GM19238 (cell line): ENCODE results near the gene CYP1A2.
A peak's percentile ranks its signal among the peaks of the same experiment; 100 is the strongest.

Experiments used
- DNase-seq: peaks from one replicate; pipeline ENCODE4 v3.0.0; 2011; ENCODE audit warnings: low spot score; ENCODE audit not compliant: insufficient read length

Gene CYP1A2

GRCh38 chr15:74788683-74789151 is 40.1 kb downstream of the CYP1A2 start:
- DNase-seq, result peak; percentile 69

DNA sequence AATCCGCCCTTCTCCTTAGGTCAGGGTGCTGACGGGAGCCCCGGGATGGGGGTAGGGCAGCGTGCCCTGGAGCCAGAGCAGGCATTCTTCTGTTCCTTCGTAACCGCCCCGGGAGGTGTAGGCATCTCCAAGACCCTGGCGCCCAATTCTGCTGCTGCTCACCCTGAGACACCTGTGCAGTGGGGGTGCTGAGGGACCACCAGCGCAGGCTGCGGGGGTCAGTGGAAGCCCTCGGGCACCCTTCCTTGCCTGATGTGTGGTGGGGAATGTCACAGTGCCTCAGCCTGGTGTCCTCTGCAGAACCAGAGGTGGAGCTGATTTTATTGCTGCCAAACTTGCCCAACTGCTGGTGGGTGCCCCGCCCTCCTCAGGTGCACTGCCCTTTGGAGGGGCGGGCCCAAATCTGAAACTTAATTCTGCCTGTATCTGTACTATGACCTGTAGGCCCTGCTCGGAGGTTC is 40.6 kb downstream of the CYP1A2 start:
- no peak for DNase-seq

DNA sequence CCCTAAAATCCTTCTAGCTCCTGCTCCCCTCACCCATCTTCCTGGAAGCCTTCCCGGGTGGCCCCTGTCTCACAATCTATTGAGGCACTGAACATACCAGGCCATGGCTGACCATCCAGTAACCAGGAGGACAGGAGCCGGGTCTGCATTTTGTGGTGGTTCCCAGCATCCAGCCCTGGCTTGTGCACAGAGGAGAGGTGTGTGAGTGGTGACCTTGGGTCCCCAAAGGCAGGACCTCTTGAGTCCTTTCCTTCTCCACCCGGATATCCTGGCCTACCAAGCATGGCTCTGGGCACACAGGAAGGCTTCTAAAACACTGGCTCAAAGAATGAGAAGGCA is 41.1 kb downstream of the CYP1A2 start:
- DNase-seq, result no peak

DNA sequence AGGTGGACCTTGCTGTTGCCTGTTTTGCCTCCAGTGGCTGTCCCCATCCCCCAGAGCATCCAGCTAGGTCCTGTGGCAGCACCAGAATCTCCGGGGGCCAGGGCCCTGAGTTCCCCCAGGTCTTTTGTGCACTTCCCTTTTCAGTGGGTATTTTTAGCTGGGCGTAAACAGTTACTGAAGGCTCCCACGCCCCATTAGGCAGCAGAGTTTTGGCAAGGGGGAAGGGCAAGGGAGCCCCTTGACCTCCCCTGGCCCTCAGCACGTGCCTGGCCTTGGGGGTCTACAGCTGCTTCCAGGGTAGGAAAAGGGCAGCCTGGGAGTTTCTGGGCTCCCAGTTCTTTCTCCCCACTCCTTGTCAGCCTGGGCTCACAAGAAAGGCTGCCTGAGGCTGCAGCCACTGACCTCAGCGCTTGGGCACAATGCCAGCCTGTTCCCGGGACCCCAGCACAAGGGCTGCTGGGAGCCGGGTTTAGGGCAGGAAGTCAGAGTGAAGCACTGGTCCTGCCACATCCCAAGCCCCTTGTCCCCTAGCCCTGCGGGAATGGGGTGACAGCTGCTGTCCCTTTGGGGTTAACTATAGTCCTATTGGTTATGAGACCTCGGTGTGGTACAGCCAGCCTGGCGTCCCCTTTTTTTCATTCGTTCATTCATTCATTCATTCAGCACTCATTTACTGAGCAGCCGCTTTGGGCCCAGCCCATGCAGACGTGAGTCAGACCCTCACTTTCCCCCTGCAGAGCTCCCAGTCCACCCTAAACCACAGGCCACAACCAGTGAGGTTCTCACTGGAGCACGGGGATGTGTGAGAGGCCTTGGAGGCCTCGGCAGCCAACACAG is 41.7 kb downstream of the CYP1A2 start:
- no peak for DNase-seq

GRCh38 chr15:74791007-74791406 is 42.4 kb downstream of the CYP1A2 start:
- DNase-seq, result no peak

DNA sequence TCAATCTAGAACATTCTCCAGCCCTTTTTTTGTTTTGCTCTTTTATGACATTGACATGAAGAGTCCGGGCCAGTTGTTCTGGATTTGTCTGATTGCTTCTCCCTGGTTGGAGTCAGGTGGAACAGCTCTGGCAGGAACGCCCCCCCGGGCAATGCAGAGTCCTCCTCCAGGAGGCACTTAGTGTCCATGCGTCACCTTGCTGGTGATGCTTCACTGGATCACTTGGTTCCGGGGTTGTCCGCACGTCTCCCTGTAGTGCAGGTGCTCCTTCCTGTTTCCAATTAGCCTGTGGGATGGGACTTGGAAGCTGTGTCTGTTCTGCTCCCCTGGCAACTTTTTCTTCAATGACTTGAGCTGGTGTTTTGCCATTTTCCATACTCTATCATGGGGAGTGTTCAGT is 43.0 kb downstream of the CYP1A2 start:
- DNase-seq, result no peak

DNA sequence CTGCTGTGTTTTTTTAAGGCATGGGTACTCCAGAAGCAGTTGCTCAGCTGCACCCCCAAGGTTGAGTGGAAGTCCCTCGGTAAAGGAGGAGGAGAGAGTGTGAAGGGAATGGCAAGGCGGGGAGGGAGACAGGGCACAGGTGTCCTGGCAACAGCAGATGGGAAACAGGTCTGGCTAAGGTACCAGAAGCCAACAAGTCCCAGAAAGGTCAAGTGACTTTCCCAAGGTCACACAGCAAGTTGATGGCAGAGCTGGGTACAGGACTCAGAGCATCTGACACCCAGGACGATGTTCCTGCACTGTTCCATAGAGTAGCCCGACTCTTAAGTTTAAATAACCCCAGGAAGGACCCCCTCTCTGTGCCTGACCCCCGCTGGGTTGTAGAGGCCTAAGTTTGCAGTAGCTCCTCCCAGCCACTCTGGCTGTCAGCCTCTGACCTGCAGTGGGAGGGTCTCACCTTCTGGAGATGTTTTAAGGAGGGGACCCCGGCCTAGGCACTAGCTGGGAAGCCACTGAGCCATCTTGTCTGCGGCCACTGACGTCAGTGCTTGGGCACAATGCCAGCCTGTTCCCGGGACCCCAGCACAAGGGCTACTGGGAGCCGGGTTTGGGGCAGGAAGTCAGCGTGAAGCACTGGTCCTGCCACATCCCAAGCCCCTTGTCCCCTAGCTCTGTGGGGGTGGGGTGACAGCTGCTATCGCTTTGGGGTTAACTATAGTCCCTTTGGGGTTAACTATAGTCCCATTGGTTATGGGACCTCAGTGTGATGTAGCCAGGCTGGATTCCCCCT is 43.8 kb downstream of the CYP1A2 start:
- DNase-seq, result no peak

- no peak for DNase-seq
Measured at GRCh38 chr15:74793135-74794028, 44.7 kb downstream of the CYP1A2 start.

GRCh38 chr15:74794248-74794969 is 45.8 kb downstream of the CYP1A2 start:
- no peak for DNase-seq

DNA sequence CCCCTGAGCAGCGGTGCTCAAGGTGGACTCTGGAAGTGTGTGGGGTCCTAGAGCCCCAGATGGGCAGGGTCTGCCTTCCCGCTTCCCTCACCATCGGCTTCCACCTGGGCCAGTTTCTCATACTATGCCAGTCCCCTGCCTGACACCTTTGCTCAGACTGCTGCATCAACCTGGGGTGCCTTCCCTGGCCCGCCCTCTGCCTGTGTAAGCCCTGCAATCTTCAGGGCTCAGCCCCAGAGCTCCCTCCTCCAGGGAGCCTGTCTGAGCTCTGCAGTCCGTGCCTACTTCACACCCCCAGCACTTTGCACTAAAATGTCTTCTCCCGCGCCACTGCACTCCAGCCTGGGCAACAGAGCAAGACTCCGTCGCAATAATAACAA is 46.3 kb downstream of the CYP1A2 start:
- DNase-seq, result no peak

DNA sequence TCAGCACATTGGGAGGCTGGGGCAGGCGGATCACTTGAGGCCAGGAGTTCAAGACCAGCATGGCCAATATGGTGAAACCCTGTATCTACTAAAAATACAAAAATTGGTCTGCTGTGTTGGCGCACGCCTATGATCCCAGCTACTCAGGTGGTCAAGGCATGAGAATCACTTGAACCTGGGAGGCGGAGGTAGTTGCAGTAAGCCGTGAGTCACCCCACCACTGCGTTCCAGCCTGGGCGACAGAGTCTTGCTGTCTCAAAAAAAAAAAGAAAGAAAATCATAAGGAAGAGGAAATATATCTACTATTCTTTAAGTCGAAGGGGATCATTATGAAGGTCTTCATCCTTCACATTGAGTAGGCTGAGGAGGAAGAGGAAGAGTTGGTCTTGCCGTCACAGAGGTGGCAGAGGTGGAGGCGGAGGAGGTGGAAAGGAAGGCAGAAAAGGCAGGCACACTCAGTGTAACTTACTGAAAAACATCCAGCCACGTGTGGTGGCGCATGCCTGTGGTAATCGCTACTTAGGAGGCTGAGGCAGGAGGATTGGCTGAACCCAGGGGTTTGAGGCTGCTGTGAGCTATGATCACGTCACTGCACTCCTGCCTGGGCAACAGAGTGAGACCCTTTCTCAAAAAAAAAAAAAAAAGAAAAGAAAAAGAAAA is 47.5 kb downstream of the CYP1A2 start:
- DNase-seq, result no peak

- no peak for DNase-seq
Measured at GRCh38 chr15:74798388-74799254, 50.0 kb downstream of the CYP1A2 start.

DNA sequence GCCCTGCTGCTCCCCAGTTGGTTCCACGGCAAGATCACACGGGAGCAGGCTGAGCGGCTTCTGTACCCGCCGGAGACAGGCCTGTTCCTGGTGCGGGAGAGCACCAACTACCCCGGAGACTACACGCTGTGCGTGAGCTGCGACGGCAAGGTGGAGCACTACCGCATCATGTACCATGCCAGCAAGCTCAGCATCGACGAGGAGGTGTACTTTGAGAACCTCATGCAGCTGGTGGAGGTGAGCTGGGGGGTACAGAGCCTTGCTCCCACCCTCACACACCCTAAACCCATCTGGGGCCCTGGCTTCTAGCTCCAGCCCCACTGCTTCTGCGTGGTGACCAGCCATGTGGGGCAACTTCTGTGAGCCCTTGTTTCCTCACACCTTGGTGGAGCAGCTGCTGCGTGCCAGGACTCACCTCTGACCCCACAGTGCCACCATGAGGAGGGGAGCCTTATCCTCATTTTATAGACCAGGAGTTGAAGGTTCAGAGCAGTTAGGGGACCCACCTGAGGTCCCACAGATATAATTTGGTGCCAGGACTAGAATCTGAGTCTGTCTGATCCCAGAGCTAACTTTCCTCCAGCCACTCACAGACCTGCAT is 50.7 kb downstream of the CYP1A2 start:
- DNase-seq, result no peak

GRCh38 chr15:74799856-74800558 is 51.4 kb downstream of the CYP1A2 start:
- peak; percentile 94 for DNase-seq

DNA sequence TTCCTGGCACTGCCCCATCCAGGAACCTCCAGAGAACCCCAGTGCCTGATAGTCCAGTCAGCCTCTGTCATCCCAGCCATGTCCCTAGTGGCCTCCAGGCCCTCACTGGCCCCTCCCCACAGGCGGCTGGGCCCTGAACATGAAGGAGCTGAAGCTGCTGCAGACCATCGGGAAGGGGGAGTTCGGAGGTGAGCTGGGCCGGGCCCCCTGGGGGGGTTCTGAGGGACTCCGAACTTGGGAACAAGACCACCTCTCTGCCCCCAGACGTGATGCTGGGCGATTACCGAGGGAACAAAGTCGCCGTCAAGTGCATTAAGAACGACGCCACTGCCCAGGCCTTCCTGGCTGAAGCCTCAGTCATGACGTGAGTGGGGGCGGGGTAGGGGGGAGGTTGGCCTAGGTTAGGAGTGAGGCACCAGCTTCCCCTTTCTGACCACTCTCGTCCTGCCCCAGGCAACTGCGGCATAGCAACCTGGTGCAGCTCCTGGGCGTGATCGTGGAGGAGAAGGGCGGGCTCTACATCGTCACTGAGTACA is 52.0 kb downstream of the CYP1A2 start:
- no peak for DNase-seq

- DNase-seq, result no peak
Measured at GRCh38 chr15:74801311-74801997, 52.8 kb downstream of the CYP1A2 start.

DNA sequence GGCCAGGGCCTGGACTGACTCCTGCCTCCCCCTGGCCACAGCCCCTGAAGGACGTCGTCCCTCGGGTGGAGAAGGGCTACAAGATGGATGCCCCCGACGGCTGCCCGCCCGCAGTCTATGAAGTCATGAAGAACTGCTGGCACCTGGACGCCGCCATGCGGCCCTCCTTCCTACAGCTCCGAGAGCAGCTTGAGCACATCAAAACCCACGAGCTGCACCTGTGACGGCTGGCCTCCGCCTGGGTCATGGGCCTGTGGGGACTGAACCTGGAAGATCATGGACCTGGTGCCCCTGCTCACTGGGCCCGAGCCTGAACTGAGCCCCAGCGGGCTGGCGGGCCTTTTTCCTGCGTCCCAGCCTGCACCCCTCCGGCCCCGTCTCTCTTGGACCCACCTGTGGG is 53.6 kb downstream of the CYP1A2 start:
- no peak for DNase-seq
